Mesodermal cell (in vitro differentiated cells): Measurements from ENCODE around the gene NECAB3.
"Not testable (repeated sequence)": the region's sequence is repeated elsewhere in the genome, so short reads cannot be mapped to it uniquely, and the experiment has no call there.

Experiments
- H3K27ac ChIP-seq: 2 replicates; pipeline ENCODE4 v1.7.0; 2013; ENCODE audit warnings: mild to moderate bottlenecking, low read depth, low read length, moderate library complexity; ENCODE audit not compliant: severe bottlenecking
- H3K36me3 ChIP-seq: 2 replicates; pipeline ENCODE4 v1.7.1; 2013; ENCODE audit warnings: mild to moderate bottlenecking, low read length, moderate library complexity; ENCODE audit not compliant: control insufficient read depth, insufficient read depth
- H3K4me1 ChIP-seq: one replicate; pipeline ENCODE4 v1.7.1; 2013; ENCODE audit warnings: mild to moderate bottlenecking, low read length; ENCODE audit not compliant: insufficient read depth, control insufficient read depth, poor library complexity, severe bottlenecking
- H3K4me3 ChIP-seq: 2 replicates; pipeline ENCODE4 v1.7.0; 2013; ENCODE audit warnings: low read length, control low read depth, mild to moderate bottlenecking; ENCODE audit not compliant: insufficient read depth, poor library complexity, severe bottlenecking; ENCODE audit errors: extremely low read depth
- H3K9me3 ChIP-seq: 2 replicates; pipeline ENCODE4 v1.7.1; 2013; ENCODE audit warnings: mild to moderate bottlenecking, low read length, moderate library complexity; ENCODE audit not compliant: control insufficient read depth
- WGBS, 2 experiments: methylation state at CpG; one replicate each; pipeline ENCODE4 v1.1.5; 2013; ENCODE audit warnings: missing lambda C conversion rate in 2 of 2; ENCODE audit not compliant: insufficient coverage in 2 of 2; 5-methylcytosine and 5-hydroxymethylcytosine counted together

The NECAB3 gene

DNA sequence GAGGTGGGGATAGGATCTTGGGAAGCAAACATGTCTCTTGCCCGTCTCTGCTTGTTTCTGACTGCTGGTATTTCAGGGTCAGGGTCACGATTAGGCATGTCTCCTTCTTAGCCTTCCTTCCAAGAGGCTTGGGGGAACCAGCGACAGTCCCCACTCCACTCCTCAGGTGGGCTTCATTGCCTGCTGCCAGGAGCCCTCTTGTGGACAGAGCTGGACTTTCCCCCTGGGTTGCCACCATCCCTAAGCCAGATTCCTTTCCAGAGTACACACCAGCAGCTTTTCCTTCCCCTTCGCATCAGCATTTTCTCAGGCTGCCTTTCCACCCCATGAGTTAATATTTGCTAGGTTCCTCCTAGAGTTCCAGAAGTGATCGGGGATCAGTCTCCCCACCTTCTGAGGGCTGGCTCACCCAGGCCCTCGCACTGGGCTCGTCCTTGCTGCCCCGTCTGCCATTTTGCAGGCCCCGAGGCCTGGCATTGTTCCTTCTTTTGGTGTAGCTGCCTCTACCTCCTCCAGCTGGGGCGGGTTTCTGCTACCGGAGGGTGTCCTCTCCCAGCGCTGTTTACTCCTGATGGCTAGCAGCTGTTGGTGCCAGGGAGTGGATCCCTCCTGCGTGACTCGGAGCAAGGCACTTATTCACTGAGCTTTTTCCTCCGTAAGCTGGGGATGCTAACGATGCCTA is 20.9 kb downstream of the NECAB3 start:
- peaks cover 12% of the 10 kb centered on the region for H3K36me3 ChIP-seq
- no peaks in the 10 kb centered on the region for H3K4me1 ChIP-seq
- H3K4me3 ChIP-seq = no peak overlapping the region
- no peak overlapping the region for H3K27ac ChIP-seq
- H3K9me3 ChIP-seq = no peaks in the 10 kb centered on the region
- WGBS, 2 experiments = 62 to 73% methylated on average over 15 to 16 of the region's 16 CpGs

GRCh38 chr20:33651562-33652048 is 22.6 kb downstream of the NECAB3 start:
- Histone ChIP-seq H3K9me3 (no peaks in the 10 kb centered on the region), H3K4me1 (no peaks in the 10 kb centered on the region), H3K36me3 (no peaks in the 10 kb centered on the region), H3K4me3 (no peak overlapping the region), H3K27ac (no peak overlapping the region)
- 94 to 97% methylated on average over 11 of the region's 13 CpGs for WGBS, 2 experiments

DNA sequence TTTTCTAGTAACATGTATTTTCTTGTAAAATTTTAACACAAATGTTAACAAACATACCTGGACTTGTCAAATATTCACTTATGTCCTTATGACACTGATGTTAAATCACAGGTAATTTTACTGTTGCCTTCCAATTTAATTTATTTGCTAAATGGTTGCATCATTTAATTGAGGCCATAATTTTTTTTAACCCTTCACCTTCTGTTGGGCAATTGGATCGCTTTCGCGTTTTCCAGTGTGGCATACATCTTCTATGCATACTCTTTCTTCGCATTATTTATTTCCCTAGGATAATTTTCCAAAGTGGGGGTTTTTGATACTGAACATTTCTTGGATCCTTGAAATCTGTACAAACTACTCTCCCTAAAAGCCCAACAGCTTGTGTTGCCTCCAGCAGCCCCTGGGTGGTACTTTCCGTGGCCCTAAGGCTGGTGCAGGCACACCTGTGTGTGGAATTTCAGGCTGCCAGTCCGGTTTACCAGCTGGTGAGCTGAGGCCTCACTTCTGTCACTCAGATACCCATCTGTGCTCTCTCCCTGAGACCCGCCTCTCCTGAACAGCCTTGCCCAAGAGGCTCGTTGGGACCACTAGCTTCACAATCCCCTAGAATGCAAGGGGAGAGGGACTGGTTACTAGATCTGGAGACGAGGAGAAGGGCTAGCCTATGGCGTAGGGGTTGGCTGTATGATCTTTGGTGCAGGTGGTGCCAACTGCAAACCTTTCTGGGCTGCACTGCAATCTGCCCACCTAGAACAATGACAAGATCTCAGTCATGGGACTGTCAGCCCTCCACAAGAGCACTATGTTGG is 23.3 kb downstream of the NECAB3 start:
- Histone ChIP-seq H3K27ac (no peak overlapping the region), H3K9me3 (no peaks in the 10 kb centered on the region), H3K4me3 (no peak overlapping the region), H3K36me3 (peaks cover 3% of the 10 kb centered on the region), H3K4me1 (no peaks in the 10 kb centered on the region)
- WGBS, 2 experiments = 82 to 97% methylated on average over 3 to 4 of the region's 10 CpGs

DNA sequence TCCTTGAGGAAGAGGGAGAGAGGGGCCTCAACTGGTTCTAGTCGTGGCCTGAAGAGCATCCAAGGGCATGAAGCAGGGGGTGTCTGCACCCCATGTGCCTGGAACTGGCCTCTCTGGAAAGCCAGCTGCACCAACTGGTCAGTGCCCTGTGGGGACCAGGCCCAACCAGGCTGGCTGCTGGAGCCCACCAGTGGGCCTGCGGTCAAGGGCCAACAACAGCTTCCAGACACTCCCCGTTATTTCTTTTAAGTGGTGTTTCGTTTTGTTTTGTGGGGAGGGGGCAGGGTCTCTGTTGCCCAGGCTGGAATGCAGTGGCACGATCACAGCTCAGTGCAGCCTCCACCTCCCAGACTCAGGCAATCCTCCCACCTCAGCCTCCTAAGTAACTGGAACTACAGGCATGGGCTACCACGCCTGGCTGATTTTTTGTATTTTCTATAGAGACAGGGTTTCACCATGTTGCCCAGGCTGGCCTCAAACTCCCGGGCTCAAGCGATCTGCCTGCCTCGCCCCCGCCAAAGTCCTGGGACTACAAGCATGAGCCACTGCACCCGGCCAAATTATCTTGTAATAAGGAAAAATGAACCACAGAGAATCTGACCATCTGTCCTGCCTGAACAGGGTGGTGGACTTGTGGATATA is 24.0 kb downstream of the NECAB3 start:
- Histone ChIP-seq H3K4me3 (no peak overlapping the region), H3K27ac (no peak overlapping the region), H3K9me3 (no peaks in the 10 kb centered on the region), H3K4me1 (no peaks in the 10 kb centered on the region), H3K36me3 (peaks cover 7% of the 10 kb centered on the region)
- WGBS, 2 experiments = 92 to 94% methylated on average over 6 to 7 of the region's 11 CpGs

DNA sequence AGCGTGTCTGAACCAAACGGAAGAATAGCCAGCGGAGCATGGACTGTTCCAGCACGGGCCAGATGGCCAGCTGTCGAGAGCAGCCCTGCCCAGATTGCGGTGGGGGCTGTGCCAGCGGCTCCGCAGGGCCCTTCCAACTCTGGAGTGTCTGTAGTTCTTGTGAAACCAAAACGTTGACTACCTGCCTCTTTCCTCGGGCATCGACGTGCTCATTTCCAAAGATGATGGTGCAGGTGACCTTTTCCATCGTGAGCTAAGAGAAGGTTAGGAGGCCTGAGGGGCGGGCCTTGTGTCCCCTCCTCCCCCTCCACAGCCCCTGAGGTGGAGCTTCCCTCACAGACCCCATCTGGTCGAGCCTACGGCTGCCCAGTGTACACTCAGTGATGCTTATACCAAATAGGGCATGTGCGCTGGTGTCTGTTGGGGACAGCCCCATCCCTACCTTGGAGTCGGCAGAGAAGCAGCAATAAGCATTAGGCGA is 25.0 kb downstream of the NECAB3 start:
- no peak overlapping the region for H3K4me3 ChIP-seq
- 87 to 92% methylated on average over 17 to 19 of the region's 19 CpGs for WGBS, 2 experiments
- no peak overlapping the region for H3K27ac ChIP-seq
- H3K9me3 ChIP-seq = no peaks in the 10 kb centered on the region
- H3K4me1 ChIP-seq = no peaks in the 10 kb centered on the region
- peaks cover 15% of the 10 kb centered on the region for H3K36me3 ChIP-seq

DNA sequence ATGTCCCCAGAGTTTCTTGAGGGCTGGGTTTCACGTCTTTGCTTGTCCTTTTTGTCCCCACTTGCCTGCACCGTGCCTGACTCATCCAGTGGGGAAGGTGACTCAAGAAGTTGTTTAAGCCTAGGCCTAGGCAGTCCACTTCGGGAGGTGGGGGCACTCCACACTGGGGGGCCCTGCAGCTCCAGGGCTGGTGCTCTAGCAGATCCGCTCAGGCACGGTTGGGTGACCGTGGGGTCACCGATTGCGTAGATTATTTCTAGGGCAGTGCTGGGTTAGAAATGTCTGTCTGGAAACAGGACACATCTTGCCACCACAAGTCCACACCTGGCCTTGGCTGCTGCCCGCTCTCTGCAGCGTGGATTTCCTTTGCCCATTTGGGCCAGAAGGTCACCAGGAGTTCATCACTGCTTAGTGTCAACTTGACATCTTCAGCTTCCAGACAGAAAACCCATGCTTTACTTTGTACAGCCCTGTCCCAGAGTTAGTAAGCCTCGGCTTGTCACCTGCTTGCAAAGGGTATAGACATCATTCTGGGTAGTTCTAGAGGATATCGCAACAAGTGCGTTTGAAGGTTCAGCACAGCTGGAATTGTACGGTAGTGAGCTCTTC is 25.7 kb downstream of the NECAB3 start:
- no peaks in the 10 kb centered on the region for H3K9me3 ChIP-seq
- H3K4me1 ChIP-seq = no peaks in the 10 kb centered on the region
- 97 to 99% methylated on average over 12 of the region's 14 CpGs for WGBS, 2 experiments
- H3K27ac ChIP-seq = no peak overlapping the region
- H3K36me3 ChIP-seq = peaks cover 20% of the 10 kb centered on the region
- H3K4me3 ChIP-seq = no peak overlapping the region

DNA sequence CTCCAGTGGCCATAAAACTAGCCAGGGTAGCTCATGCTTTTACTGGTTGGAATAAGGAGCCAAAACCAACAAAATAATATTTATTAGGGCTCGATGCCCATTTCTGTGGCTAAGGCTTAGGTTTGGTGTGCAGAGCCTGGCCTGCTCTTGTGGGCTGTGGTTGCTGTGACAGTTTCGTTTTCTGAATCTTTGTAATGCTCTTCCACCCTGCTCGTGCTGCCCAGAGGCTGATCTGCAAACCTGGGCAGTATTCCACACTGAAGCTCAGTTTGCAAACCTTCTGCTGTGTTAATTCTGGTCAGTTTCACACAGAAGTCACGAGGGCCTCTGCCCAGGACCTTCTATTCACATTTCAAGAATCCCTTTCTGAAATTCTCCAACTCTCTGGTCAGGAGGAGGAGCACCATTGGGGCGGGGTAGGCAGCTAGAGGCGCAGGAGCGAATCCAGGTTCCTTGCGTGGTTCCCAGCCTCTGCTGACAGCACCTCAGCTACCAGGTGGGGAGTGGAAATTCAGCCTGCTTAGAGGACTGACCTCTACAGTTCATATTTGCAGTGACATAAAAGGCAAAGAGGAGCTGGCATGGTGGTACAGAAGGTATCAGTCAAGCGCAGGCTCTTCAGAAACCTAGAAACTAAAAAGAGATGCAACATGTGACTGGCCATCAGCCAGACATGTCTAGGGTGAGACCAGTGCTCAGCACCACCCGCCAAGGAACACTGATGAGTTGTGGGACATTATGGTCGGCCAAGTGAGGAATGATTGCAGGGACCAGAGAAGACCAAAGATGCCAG is 26.4 kb downstream of the NECAB3 start:
- WGBS, 2 experiments = 96 to 97% methylated on average over 10 of the region's 11 CpGs
- Histone ChIP-seq H3K36me3 (peaks cover 20% of the 10 kb centered on the region), H3K9me3 (no peaks in the 10 kb centered on the region), H3K4me3 (no peak overlapping the region), H3K4me1 (no peaks in the 10 kb centered on the region), H3K27ac (no peak overlapping the region)

DNA sequence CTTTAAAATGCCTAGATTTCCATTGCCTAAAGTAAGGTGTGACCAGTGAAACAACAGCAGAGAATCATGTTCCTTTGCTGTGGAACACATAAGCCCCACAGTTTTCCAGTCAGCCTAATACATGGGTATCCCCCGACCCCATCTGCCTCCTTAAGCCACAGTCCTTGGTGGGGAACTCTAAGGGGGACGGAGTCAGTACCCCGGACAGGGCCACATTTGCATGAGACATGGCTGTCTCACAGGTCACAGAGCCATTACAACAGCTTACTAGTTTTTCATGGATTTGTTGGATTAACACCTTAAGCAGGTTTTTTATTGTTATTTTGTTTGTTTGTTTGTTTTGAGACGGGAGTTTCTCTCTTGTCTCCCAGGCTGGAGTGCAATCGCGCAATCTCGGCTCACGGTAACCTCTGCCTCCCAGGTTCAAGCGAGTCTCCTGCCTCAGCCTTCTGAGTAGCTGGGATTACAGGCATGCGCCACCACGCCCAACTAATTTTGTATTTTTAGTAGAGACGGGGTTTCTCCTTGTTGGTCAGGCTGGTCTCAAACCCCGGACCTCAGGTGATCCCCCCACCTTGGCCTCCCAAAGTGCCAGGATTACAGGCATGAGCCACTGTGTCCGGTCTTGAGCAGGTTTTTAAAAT is 27.1 kb downstream of the NECAB3 start:
- 83 to 85% methylated on average over 9 to 14 of the region's 14 CpGs for WGBS, 2 experiments
- H3K9me3 ChIP-seq, H3K27ac ChIP-seq, H3K4me3 ChIP-seq, H3K4me1 ChIP-seq: not testable (repeated sequence)
- peaks cover 24% of the 10 kb centered on the region for H3K36me3 ChIP-seq

- peaks cover 29% of the 10 kb centered on the region for H3K36me3 ChIP-seq
These were observed 28.0 kb downstream of the NECAB3 start for GRCh38 chr20:33646191-33646590.

More at GRCh38 chr20:33646191-33646590, 28.0 kb downstream of the NECAB3 start:
- Histone ChIP-seq H3K4me3 (no peak overlapping the region), H3K4me1 (no peaks in the 10 kb centered on the region), H3K27ac (no peak overlapping the region), H3K9me3 (no peaks in the 10 kb centered on the region)
- 88 to 100% methylated on average over 1 to 5 of the region's 5 CpGs for WGBS, 2 experiments
